RWPE2 (cell line): ENCODE measurements around the gene WDTC1.
"Not testable (repeated sequence)": the region's sequence is repeated elsewhere in the genome, so short reads cannot be mapped to it uniquely, and the experiment has no call there.

Experiments used
- ATAC-seq: fragments of 200-7000 bp; cut with Tn5 transposase; 3 replicates; pipeline ENCODE4 v1.9.1; 2021; ENCODE audit warnings: low read depth
- DNase-seq: peaks from one replicate; pipeline ENCODE4 v3.0.0-alpha.2; 2020; ENCODE audit warnings: low spot score
- H3K27ac ChIP-seq: fragments of 450-650 bp; 2 replicates; pipeline ENCODE4 v1.5.1; 2017; ENCODE audit warnings: mild to moderate bottlenecking; ENCODE audit not compliant: poor library complexity, severe bottlenecking
- H3K27me3 ChIP-seq: fragments of 250-450 bp; sonication (Bioruptor Pico); 2 replicates; pipeline ENCODE4 v1.5.1; 2021; ENCODE audit warnings: mild to moderate bottlenecking, moderate library complexity; ENCODE audit not compliant: insufficient read depth, poor library complexity, severe bottlenecking
- H3K36me3 ChIP-seq: fragments of 250-450 bp; sonication (Bioruptor Pico); 2 replicates; pipeline ENCODE4 v1.5.1; 2020; ENCODE audit warnings: low read depth, mild to moderate bottlenecking, moderate library complexity
- H3K4me1 ChIP-seq: fragments of 250-450 bp; sonication (Bioruptor Pico); 2 replicates; pipeline ENCODE4 v1.5.1; 2021; ENCODE audit warnings: mild to moderate bottlenecking, moderate library complexity; ENCODE audit not compliant: insufficient read depth, poor library complexity, severe bottlenecking
- H3K4me3 ChIP-seq: fragments of 250-450 bp; sonication (Bioruptor Pico); 2 replicates; pipeline ENCODE4 v1.5.1; 2021; ENCODE audit warnings: mild to moderate bottlenecking, moderate library complexity; ENCODE audit not compliant: severe bottlenecking
- H3K9me3 ChIP-seq: fragments of 250-450 bp; sonication (Bioruptor Pico); 2 replicates; pipeline ENCODE4 v1.5.1; 2021; ENCODE audit warnings: mild to moderate bottlenecking, moderate library complexity; ENCODE audit not compliant: severe bottlenecking
- TF ChIP-seq, protein P1 (sequence below): fragments of 450-650 bp; IDR thresholded peaks from one replicate; pipeline ENCODE4 v1.5.1; 2017; ENCODE audit warnings: mild to moderate bottlenecking, moderate library complexity; ENCODE audit not compliant: poor library complexity, severe bottlenecking

WDTC1 gene

GRCh38 chr1:27235827-27236226 lies 1.4 kb downstream of the WDTC1 start:
- peak overlapping the region; percentile 8 for H3K27ac ChIP-seq
- H3K4me1 ChIP-seq, result peaks cover 10% of the 10 kb centered on the region
- ATAC-seq (no peak), DNase-seq (no peak)
- TF ChIP-seq, protein P1, sequence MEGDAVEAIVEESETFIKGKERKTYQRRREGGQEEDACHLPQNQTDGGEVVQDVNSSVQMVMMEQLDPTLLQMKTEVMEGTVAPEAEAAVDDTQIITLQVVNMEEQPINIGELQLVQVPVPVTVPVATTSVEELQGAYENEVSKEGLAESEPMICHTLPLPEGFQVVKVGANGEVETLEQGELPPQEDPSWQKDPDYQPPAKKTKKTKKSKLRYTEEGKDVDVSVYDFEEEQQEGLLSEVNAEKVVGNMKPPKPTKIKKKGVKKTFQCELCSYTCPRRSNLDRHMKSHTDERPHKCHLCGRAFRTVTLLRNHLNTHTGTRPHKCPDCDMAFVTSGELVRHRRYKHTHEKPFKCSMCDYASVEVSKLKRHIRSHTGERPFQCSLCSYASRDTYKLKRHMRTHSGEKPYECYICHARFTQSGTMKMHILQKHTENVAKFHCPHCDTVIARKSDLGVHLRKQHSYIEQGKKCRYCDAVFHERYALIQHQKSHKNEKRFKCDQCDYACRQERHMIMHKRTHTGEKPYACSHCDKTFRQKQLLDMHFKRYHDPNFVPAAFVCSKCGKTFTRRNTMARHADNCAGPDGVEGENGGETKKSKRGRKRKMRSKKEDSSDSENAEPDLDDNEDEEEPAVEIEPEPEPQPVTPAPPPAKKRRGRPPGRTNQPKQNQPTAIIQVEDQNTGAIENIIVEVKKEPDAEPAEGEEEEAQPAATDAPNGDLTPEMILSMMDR, result no peak
- H3K27me3 ChIP-seq, result no peaks in the 10 kb centered on the region
- peak overlapping the region; percentile 47 for H3K4me3 ChIP-seq
- no peaks in the 10 kb centered on the region for H3K36me3 ChIP-seq
- H3K9me3 ChIP-seq, result no peaks in the 10 kb centered on the region

GRCh38 chr1:27237112-27237511 lies 2.7 kb downstream of the WDTC1 start:
- Histone ChIP-seq H3K9me3 (no peaks in the 10 kb centered on the region), H3K4me3 (no peak overlapping the region), H3K4me1 (peaks cover 10% of the 10 kb centered on the region), H3K27ac (no peak overlapping the region), H3K36me3 (no peaks in the 10 kb centered on the region), H3K27me3 (no peaks in the 10 kb centered on the region)
- TF ChIP-seq, protein P1, result no peak
- ATAC-seq, result no peak
- DNase-seq, result no peak

GRCh38 chr1:27238032-27238431 lies 3.6 kb downstream of the WDTC1 start:
- Histone ChIP-seq H3K9me3 (no peaks in the 10 kb centered on the region), H3K4me3 (no peak overlapping the region), H3K27me3 (no peaks in the 10 kb centered on the region), H3K4me1 (peaks cover 10% of the 10 kb centered on the region), H3K36me3 (no peaks in the 10 kb centered on the region), H3K27ac (no peak overlapping the region)
- TF ChIP-seq, protein P1, result no peak
- ATAC-seq, result no peak
- DNase-seq, result no peak

DNA sequence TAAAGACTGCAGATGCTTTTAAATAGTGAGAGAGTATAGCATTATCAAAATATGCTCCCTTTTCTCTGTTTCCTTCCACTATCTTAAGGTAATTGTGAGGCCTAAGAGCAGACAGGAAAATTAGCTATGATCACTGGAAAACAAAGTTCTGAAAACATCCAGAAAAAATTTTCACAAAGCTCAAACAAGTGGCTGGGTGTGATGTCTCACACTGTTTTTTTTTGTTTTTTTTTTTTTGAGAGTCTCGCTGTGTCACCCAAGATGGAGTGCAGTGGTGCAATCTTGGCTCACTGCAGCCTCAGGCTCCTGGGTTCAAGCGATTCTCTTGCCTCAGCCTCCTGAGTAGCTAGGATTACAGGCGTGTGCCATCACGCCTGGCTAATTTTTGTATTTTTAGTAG lies 7.2 kb downstream of the WDTC1 start:
- no peak for ATAC-seq
- Histone ChIP-seq H3K9me3 (no peaks in the 10 kb centered on the region), H3K4me3 (no peak overlapping the region), H3K27ac (no peak overlapping the region), H3K36me3 (no peaks in the 10 kb centered on the region), H3K27me3 (no peaks in the 10 kb centered on the region), H3K4me1 (no peaks in the 10 kb centered on the region)
- TF ChIP-seq, protein P1, result no peak
- no peak for DNase-seq

DNA sequence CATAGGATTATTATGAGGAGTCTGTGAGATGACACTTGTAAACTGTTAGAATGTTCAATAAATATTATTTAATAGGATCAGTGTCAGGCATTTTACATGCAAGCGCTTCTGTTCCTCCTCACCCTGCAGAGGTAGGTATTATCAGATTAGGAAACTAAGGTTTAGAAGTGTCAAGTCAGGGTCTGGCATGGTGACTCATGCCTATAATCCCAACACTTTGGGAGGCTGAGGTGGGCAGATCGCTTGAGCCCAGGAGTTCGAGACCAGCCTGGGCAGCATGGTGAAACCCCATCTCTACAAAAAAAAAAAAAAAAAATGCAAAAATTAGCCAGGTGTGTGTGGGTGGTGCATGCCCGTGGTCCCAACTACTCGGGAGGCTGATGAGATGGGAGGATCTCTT lies 9.2 kb downstream of the WDTC1 start:
- not testable (repeated sequence) for ATAC-seq

GRCh38 chr1:27246194-27246593 lies 11.8 kb downstream of the WDTC1 start:
- DNase-seq (no peak), ATAC-seq (no peak)
- no peak overlapping the region for H3K27ac ChIP-seq
- H3K4me3 ChIP-seq, result no peak overlapping the region
- no peaks in the 10 kb centered on the region for H3K27me3 ChIP-seq
- H3K9me3 ChIP-seq, result no peaks in the 10 kb centered on the region
- TF ChIP-seq, protein P1, result no peak
- no peaks in the 10 kb centered on the region for H3K36me3 ChIP-seq
- peaks cover 11% of the 10 kb centered on the region for H3K4me1 ChIP-seq

More for the DNA sequence above, 9.2 kb downstream of the WDTC1 start:
- H3K4me1 ChIP-seq, result peaks cover 11% of the 10 kb centered on the region
- DNase-seq, H3K4me3 ChIP-seq, H3K27ac ChIP-seq, H3K9me3 ChIP-seq, H3K27me3 ChIP-seq, H3K36me3 ChIP-seq: not testable (repeated sequence)
